HG03095 (cell line): ENCODE results near the gene MX2.

Source experiments
- ATAC-seq: cut with Tn5 transposase; IDR thresholded peaks from one replicate; pipeline ENCODE4 v1.9.1; 2021; ENCODE audit warnings: moderate library complexity; ENCODE audit not compliant: unreplicated experiment

MX2 gene

DNA sequence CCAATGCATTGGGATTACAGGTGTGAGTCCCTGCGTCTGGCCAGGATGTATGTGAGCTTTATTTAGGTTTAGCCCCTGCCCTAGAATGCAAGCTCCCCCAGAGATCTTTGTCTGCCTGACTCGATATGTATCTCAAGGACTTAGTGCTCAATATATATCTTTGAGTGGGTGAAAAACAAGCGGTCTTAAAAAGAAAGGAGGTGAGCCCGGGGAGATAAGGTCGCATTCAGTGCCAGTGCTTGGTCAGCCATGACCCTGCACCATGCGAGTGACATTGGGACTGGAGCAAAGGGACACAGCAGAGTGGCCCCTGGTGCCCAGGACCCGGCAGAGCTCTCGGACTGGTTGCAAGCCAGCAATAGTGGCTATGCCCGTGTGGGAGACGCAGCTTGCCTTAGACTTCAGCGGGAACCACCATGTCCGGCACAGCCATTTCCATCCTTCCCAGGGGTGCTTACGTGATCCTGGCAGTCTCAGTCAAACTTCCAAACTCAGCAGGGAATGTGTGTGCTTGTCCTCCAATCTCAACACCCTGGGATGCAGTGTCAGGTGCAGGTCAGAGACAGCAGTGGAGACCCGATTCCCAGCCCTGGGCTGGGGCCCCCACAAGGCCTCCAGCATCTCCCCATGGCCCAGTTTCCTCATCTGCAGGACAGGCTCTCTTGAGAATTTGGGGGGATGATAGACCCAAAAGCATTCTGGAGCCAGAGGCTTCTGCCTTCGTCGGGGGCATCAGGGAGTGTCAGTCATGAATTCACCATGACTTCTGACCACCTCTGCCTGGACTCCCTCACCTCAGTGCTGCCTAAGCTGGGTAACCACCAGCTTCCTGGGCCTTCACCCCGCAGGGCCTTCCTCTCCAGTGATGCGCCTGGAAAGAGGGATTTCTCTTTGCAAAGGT, 1.8 kb downstream of the MX2 start:
- no peak for ATAC-seq

DNA sequence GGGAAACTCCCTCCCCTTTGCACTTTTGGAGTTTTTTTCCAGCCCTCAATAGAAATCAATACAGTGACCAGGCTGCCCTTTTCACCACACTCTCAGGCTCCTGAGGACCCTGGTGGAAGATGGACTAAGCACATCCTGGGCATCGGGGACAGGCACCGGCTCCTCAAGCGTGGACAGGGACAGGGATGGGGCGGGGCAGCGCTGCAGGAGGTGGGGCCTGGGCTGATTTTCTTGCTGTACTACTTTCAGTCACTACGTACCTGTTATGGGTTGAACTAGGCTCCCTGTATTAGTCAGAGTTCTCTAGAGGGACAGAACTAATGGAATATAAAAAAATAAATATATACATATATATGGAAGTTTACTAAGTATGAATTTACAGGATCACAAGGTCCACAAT, 2.5 kb downstream of the MX2 start:
- ATAC-seq: no peak

DNA sequence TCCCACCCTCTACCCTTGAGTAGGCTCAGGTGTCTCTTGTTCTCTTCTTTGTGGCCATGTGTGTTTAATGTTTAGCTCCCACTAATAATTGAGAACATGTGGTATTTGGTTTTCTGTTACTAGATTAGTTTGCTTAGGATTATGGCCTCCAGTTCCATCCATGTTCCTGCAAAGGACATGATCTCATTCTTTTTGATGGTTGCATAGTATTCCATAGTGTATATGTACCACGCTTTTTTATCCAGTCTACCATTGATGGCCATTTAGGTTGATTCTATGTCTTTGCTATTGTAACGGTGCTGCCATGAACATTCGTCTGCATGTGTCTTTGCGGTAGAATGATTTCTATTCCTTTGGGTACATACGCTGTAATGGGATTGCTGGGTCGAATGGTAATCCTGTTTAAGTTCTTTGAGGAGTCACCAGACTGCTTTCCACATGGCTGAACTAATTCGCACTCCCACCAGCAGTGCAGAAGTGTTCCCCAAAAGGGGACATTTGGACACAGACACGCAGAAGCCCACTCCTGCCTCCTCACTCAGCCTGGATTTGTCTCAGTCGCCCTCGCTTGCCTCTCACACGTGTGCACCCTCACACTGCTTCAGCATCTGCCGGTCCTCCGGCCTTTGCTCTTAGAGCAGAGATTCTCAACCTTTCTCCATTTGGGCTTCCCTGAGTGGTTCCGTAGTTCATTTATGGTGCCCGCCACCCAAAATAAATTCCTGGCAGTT, 3.7 kb downstream of the MX2 start:
- no peak for ATAC-seq

DNA sequence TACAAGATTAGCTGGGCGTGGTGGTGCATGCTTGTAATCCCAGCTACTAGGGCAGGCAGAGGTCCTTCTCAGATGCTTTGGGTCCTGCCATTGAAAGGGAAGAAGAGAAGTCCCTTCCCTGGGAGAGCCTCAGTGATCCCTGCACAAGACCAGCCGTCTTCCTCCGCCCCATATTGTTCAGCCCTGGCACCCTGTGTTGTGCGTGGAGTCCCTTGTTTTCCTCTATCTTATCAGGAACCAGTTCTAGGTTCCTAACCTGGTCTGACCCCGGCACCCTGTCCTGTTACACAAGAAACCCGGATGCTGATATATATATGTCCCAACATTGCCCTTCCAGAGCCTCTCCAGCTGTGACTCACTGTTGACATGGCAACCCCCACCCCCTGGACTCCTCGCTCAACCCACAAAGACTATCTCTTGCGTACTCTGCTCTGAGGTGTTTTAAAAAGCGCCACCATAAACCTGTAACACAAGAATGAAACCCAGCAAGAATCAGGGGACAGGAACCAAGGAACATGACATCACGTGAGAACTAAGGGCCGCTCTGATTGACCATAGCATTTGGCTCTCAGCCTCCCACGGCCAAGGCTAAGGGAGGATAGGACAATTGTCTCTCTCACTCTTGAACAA, 4.8 kb downstream of the MX2 start:
- ATAC-seq: no peak

DNA sequence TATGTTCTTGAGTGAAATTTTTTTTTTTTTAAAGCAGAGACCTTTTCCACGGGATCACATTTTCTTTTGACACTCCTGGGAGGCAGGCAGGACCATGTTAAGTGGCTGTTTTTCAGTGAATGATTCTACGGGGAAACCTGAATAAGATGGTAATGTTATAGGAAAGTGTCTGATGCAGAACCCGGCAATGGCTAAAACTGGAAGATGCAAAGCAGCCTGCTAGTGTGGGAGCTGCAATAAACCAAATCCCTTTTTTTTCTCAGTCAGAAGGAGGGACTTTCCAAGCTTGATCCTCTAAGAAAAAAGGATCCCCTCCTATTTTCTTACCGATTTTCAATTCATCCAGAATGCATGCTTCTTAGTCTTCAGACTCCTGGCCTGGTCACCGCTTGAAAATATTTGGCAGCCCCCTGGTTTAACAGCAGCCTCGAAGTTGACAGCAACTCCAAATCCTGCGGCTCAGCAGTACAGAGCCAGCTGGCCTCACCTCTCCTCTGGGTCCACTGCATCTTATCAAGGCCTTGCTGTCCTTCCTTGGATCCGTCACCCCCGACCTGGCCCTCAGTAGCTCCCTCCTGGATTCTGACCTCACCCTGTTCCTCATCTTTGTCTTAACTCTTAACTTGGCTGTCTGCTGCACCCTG, 5.6 kb downstream of the MX2 start:
- ATAC-seq: peak; percentile 10

DNA sequence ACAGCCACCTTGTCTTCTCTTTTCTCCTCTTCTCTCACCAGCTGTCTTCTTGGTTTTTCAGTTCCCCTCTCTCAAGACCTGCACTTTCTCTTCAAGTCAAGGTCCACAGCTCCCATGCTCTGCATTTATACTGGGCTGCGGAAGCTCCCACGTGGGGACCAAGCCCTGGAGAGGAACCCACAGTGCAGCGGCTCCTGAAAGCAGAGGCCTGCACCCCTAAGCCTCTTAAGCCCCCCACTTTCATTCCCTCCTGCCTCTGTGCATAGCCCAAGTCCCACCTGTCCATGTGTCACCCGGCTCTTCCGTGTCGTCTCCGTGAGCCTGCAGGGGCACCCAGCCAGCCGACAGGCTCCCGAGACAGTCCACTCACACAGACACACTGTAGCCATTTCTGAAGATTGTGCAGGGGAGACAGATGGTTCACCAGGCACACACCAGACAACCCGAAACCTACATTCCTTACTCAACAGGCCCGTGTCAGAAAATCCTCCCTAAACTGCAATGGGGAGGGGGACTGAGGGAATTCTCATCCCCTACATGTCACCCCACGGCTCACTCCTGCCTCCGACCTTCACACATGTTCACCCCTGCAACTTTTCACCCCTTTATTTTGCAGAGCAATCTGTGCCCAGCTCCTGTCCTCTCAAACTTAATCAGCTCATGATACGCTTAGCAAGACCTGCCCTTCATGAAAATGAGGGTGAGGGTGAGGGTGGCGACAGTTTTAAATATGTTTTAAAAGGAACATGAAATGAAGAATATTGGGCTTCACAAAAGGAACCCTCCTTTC, 6.3 kb downstream of the MX2 start:
- ATAC-seq: peak; percentile 59

DNA sequence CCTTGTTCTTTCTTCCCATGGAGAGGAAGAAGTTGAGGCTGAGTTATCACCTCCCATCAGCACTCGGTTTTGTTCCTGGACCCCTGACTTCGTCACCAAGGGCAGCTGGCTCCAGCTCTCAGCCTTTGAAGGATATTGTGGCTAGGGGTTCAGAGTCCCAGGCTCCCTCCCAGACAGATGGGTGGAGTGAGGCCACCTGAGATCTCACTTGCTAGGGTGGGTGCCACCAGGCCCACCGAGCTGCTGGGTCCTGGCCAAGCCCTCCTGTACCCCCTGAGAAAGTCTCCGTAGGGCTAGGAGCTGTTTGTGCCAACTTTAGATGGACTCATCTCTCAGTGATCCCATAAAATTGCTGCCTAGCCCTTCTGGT, 6.9 kb downstream of the MX2 start:
- ATAC-seq: no peak

DNA sequence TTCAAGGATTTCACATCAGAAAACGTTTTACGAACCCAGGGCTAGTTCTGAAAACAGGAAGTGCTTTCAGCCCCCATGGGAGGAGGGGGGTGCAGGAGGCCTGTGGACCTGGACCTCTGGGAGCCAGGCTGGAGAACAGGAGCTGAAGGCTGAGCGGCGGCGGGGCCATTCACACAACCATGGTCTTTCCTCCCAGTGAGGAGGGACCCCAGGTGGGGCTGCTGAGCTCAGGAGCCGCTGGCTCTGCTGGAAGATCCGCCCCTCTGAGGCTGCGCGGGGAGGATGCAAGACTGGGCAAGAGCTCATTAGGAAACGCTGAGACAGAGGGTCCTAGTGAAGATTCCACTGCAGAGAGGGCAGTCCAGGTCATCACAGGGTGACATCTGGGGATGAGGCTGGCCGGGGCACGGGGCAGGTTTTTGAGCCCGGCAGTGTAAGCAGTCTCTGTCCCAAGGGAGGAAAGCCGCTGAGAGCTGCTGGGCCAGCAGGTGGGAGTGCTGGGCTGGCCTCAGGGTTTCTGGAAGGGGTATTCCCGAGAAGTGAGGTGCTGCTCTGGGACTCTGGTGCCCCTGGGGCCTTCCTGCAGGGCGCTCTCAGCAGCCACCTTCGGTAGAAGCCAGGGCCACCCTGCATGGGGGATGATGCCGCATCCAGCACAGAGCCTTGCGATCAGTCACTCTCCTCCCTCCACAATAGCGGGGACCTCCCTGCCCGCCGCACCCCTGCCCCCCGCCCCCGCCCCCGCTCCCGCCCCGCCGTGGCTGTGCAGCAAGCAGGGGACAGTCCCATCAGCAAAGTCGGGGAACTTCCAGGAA, 7.5 kb downstream of the MX2 start:
- ATAC-seq: peak; percentile 39

DNA sequence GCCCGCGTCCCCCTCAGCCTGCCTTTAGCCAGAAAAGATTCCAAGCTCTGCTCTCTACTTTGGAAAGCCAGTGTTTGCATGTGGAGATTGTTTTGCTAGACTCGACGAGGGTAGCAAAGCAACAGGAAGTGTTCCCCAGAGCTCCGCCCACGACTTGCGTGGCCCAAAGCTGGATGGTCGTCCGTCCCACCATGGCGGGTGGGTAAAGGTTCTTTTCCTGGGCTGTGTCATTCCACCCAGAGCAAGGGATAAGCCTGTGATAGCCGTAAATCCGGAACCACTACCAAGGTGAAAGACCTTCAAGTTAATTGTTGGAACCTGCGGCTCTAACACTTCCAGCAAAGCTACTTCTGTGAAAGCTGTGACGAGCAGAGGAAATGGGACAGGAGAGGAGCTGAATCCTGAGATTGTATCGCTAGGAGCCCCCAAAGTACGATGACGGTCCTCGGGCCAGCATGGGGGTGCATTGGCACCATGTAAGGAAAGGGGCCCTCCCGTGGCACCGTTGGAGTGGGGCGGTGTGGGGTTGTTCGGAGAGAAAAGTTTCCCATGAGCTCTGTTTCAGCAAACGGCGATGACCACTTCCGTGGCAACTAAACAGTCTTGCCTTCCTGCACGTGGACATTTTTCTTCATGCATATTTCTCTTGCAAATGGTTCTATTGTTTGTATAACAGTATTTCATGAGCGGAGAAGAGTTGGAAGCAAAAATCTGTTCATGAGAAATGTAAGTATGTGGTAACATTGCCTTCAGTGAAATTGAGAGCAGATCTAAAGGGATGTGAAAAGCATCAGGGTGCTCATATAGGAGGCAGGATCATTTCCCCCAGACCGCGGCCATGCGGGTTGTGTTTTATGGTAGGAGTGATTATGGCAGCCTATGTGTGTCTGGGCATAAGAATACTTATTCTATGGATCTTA, 8.4 kb downstream of the MX2 start:
- no peak for ATAC-seq

DNA sequence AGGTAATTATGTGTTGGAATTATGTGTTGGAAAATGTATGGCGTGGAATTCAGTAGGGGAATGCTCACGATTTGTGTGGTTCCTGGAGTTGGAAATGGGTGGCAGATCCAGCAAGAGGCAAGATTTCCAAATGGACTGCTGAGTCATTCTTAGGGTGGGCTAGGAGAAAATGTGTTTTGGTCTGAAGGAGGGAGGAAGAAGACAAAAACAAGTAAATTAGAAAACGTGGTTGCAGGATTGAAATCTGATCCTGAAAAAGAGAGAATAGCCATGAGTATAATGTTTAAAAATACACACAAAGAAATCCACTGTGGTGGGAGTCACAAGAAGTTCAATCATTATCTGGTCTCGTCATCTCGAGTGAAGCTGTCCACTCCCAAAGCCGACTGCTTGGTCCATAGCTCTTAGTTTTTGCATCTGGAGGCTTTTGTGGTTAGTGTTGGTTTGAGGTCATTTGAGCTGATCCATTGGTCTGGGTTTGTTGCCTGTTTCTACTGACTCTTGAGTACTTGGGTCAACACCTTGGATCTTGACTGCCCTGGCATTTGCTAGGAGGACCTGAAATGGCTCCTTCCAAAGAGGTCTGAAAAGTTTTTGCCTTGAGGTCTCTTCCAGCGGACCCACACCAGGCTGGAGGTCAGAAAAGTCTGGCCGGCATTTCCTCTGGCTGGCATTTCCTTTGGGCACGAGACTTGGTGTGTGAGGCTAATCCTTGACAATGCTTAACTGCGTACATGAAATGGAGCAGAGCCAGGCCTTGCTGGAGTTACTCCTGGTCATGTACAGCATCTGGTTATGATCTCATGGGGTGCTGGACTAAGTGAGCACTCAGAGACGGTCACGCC, 9.2 kb downstream of the MX2 start:
- no peak for ATAC-seq

DNA sequence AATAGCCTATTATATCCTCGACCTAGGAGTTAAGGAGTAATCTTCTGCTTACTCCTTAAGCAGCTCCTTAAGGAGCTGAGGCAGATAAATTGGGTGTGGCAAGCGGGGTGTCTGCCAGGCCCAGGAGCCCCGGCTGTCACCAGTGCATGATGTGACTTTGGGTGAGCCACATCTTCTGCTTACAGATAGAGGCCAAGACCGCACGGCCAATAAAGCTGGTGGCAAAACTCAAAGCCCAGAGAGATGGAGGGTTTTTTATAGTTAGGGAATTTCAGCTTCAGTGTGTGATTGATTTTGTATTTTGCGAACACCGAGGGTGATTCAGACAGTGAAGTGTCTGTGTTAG, 9.8 kb downstream of the MX2 start:
- no peak for ATAC-seq

DNA sequence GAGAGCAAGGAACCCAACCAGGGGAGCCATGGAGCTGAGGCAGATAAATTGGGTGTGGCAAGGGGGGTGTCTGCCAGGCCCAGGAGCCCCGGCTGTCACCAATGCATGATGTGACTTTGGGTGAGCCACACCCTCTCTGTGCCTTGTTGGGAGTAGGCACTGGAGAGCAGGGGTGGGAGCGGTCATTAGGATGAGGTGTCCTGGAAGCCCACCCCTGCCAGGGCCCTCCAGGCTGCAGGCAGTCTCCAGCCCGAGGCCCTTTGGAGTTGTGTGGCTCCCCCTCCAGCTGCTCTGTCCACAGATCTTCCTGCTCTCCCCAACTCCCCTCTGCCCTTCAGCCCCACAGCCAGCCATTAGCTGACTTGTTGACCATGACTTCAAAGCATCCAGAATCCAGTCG, 11.4 kb downstream of the MX2 start:
- ATAC-seq: no peak

DNA sequence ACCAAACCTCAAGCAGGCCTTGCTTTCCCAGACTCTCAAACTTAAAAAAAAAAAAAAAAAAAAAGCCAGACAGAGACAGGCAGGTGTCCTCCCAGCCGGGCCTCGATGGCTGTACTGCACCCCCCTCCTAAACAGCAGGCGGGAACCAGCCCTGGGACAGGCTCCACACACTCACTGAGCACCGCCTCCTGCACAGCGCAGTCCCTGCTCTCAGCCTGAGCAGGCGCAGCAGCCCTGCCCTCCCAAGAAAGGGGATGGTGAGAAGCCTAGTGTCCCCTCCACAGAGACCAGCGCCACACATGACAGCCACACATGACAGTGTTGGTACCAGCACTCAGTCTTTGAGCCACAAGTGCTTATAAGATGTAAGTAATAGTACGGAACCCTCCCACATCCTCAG, 11.9 kb downstream of the MX2 start:
- no peak for ATAC-seq

DNA sequence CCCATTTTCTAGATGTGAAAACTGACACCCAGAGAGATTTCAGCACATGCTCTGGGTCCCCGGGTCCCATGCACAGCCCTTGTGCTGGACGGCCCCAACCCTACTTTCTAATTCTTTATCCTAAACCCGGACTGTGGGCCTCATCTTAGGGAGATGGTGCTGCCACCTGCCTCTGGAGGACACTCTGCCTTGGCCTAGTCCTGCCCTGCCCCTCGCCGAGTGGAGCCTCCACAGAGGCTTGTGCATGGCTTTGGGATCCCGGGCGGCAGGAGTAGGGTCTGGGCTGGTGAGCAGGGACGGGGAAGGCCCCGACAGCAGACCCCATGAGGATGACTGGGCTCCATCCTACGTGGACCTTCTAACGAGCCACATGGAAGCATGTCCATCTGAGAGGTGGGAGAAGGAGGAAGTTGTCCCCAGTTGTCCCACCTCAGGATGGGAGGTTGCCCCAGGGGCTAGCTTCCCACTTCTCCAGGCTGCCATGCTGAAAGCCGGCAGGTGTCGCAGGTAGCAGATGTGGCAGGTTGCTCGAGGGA, 12.4 kb downstream of the MX2 start:
- ATAC-seq: no peak

DNA sequence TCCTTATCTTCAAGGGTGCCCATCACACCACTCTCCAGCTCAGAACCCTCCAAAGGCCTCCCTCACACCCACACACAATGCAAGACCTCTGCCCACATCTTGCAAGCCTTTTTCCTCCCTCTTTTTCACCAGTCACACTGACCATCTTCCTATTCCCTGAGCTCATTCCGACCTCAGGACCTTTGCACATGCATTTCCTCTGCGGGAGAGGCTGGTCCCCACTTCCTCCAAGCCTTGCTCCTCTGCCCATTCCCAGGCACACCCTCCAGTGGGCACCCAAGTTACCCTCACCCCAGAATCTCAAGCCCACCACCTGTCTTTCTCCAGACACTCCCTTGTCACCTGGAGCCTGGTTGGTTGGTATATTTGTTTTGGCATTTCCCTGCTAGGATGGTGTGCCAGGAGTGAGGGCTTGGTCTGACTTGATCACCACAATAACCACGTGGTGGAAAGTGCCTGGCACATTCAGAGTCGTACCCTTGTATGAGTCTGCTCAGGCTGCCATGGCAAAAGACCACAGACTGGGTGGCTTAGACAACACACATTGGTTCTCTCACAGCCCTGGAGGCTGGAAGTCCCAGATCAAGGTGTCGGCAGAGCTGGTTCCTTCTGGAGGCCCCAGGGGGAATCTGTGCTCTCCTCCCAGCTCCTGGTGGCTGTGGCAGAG, 13.2 kb downstream of the MX2 start:
- ATAC-seq: no peak

DNA sequence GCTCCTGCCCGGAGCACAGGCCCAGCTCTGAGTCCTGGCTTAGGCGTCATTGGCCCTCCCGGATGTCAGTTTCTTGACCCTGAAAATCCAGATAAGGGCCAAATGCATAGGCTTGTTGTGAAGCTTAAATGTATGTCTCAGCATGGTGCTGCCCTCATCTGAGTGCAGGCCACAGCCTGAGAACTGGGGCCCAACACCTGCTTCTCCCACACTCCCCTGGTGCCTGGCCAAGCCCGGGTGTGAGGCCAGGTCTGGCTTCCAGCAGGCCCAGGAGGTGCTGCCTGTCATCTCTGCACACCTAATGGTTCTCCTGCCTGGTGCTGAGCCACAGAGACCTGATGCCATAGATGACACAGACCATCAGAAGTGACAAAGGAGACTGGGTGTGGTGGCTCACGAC, 14.0 kb downstream of the MX2 start:
- ATAC-seq: no peak

DNA sequence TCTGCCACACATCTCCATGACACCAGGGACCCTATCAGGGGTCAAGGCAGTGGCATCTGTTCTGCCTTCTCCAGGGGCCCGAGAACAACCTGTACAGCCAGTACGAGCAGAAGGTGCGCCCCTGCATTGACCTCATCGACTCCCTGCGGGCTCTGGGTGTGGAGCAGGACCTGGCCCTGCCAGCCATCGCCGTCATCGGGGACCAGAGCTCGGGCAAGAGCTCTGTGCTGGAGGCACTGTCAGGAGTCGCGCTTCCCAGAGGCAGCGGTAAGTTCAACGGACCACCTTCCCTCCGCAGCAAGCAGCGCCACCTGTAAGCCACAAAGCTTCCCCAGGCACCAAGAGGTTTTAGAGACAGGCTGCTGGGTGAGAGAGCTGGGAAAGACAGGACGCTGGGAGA, 15.9 kb downstream of the MX2 start:
- no peak for ATAC-seq
